HuH-7 (cell line): Measurements from ENCODE around the gene ARHGEF3.

Experiments used
- DNase-seq: peaks from one replicate; pipeline ENCODE4 v3.0.0; 2011; ENCODE audit warnings: low spot score

ARHGEF3 gene

DNA sequence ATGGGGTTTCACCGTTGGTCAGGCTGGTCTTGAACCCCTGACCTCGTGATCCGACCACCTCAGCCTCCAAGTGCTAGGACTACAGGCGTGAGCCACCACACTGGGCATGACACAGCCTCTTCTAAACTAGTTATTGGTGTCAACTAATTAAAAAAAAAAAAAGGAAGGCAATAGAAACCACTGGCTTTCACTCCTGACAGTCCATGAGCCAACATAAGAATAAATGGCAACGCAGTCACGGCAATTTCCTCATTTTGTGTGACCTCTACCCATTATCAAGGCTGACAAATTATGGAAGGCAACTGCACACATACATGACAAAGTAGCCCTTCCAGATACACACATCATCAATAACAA, 5.9 kb downstream of the ARHGEF3 start:
- DNase-seq = no peak

DNA sequence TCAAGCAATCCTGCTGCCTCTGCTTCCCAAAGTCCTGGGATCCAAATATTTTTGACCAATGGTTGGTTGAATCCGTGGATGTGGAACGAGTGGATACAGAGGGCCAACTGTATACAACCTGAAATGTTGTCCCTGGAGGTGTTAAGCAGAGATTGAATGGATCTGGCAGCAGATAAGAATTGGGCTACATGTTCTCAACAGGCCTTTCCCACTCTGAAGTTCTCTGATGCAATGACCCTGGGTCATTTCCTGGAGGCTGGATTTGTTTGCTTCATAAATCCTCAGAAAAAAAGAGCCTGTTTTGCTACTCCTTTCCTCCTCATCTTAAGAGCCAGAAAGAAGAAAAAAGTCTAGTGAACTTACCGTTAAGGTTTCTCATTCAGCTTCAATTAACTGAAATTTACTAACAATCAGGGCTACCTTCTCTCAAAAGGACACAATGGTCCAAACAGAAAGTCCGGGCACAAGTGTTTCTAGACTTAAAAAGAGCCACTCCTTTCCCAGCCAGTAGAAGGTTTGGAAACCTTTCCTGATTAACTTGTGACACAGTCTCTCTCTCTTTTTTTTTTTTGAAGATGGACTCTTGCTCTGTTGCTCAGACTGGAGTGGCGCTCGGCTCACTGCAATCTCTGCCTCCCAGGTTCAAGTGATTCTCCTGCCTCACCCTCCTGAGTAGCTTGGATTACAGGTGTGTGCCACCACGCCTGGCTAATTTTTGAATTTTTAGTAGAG, 6.5 kb downstream of the ARHGEF3 start:
- no peak for DNase-seq

DNA sequence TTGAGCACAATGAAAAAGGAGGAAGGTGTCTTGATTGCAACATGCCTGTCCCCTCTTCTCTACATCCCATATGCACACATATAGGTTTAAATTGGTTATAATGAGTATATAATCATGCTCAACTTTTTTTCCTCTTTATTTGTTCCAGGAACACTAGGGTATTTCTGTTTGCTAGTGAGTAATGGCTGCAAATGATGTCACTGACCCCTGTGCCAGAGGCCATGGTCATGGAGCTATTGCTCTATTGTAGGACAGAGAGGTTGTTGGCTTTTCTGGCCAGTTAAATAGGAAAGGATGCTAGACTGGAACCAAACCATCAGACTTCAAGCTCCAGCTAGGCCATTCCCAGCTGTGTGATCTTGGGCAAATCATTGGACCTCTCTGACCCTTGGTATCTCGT, 9.6 kb downstream of the ARHGEF3 start:
- DNase-seq = no peak

DNA sequence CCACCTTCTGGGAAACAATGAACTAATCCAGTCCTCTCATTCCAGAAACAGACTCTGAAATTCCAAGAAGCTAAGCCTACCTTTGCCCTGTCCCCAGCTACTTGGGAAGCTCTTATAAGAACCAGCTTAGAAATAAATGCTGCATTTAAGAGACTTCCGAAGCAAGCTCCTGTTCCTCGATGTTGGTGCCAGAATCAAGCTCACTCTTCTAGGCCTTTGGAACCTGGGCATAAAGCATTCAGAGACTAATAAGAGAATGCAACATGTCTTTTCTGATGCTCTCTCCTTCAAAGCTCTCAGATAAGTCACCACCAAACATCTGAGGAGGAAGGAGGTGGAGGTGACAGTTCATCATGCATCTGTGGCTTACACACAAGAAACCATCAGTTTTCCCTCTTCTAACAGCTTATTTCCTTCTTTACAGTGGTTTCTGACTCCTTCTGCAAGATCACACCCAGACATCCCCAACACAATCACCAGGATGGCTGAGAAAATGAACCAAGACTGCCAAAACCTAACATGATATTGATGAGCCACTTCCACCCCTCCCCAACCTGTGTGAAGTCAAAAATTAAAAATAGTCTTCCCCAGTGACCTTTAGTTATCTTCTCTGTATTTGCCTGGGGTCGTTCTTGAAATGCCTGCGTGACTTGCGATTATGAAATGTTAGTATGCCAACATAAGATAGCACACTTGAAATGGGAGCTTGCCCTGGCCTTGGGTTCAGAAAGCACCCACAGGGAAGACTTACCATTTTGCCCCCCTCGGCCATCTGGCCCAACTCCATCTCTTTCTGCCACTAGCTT, 11.5 kb downstream of the ARHGEF3 start:
- no peak for DNase-seq

DNA sequence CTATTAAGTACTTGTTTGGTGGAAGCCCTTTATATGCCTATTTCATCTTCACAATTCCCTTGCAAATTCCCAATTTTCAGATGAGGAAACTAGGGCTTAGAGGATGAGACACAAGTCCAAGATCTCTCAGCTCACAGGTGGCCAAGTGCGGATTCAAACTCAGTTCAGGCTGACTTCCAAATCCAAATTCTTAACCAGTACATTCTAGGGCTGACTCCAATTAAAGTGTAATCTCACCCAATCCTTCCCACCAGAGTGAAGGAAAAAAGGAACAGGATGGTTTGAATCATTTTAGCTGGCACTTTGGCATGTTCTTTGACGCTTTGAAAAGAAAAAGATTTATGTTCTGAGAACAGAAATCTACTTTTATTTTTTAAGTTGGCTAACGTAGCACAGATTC, 12.7 kb downstream of the ARHGEF3 start:
- no peak for DNase-seq

DNA sequence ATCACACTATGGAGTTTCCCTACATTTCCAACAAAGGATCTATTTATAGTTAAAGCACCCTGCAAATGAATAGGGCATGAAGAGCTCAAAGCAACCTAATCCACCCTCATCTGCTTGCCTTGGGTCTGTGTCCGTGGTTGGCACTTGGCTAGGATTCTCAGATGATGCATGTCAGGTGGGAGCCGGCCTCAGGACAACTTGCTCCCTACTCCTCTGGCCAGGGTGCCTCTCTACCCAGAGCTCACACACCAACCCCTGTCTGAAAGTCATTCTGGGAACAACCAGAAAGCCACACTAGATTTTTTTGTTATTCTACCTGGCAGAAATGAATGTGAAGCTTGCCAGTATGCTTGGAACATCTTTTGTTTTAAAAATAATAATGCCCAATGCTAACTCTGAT, 13.2 kb downstream of the ARHGEF3 start:
- no peak for DNase-seq

DNA sequence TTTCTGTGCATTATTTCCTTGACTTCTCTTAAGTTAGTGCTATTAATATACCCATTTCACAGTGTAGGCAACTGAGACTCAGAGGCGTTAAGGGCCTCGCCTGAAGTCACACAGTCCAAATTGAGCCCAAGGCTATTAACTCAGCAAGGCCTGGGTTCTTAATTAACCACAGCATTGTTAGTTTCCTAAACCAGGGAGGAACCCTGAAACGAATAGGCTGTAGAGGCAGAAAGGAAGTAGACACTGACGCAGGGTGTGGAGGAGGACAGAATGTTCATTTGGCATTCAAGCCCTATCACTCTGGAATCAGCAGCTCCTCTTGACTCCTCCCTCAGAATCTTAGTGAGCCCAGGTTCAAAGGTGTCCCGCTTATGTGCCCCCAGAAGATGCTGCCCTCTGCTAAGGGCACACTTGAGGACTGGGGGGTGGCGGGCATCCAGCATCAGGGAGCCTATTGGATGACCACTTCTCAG, 13.9 kb downstream of the ARHGEF3 start:
- DNase-seq = no peak

DNA sequence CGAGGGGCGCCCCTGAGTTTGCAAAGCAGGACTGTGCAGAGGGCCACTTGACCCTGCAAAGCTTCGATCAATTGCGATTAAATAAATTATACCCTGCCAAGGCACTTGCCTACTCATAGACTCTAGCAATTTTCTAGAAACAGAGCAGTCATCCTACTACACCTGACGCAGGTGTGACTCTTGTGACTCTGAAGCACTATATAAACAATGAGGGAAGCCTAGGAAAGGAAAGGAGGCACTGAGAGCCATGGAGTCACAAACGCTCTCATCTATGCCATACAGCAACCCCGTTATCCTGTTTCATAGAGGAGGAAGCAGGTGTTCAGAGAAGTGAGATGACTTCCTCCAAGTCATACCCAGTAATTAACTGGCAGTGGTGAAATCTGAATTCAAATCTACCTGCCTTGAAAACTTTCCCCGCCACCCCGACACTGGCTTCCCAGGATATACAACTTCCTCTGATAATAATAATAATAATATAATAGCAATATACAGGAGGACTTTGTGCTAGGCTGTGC, 14.4 kb downstream of the ARHGEF3 start:
- DNase-seq = no peak

DNA sequence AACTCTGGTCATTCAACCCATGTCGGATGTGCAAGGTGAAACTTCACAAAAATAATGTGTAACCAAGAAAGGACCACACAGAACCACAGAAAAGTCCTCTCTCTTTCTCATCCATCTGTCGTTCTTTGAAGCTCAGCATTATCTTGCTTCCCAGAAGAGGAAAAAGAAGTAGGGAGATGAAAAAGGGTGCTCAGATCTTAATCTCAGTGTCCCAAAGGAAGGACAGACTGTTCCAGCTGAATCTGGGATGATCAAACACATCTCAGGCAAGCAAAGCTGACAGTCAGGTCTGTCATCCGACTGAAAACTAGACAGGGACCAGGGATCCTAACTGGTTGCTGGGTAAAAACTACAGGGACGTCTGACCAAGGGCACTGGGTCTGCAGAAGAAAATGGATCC, 16.2 kb downstream of the ARHGEF3 start:
- DNase-seq = no peak

DNA sequence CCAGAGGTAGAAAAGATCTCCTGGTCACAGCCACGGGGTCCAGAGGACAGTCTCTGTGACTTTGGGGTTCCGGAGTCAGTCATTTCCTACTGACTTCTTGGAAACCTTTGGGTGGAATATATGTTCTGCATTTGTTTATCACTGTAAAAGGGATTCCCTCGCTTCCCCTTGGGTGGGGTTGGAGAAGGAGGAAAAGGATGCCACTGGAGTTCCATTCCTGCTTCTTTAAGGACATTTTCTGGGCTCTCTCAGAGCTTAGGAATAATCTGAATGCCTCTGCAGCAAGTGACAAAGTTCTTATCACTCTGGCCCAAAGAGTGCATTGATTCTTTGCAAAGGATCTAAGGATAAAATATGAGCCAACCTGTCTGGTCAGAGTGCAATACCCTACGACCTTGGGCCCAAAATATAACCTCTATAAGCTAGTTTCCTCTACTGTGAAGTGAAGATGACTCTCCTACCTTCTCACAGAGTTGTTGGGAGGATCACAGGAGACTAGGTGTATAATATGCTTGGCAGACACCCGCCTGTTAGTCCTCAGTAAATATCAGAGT, 17.2 kb downstream of the ARHGEF3 start:
- no peak for DNase-seq

DNA sequence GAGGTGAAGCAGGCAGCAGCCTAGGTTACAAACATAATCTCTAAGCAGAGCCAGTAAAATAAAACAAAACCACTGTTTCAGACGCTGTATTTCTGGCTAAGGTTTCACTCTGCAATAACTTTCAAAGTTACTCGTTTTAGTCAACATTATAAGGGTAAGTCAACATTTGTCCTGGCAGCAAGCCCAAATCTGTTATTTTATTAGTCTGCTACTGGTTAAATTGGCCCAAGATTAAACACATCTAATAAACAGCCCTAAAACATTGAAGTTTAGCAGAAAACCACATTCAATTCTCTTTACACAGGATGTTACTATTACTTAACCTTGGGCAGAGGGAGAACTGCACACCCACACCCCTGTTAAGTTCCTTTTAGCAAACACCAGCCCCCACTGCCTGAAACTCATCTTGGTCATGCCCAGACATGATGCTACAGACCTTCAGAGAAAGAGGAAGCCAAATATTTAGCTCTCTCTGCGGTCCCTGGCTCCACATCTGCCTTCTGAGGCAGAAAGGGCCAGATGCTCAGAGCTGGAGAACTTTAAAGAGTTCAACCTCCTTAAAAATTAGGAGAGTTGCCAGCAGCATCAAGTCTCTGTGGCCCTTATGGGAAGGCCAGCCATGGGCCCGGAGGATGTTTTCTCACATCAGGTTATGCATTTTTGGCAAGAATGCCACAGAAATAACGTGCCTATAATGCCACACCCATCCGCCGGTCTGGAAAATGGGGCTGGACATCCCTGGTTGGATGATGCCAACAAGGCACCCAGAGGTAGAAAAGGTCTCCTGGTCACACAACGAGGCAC, 17.9 kb downstream of the ARHGEF3 start:
- peak; percentile 10 for DNase-seq

DNA sequence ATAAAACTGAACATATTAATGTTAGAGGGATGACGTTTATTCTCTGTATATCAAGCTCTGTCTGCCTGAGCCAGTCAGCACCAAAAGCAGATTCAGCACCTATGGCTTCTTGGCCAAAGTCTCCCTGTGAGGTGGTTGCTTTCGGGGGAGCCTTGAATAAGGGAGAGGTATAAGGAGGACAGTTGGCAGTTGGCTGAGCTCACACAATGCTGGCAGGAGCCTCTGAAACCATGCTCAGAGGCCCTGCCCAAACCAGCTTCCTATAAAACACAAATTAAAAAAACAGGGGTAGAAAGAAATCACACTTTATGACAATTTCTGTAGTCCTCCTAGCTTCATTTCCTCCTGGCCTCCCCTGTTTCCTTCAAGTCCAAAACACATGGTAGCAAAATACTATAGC, 18.8 kb downstream of the ARHGEF3 start:
- no peak for DNase-seq

DNA sequence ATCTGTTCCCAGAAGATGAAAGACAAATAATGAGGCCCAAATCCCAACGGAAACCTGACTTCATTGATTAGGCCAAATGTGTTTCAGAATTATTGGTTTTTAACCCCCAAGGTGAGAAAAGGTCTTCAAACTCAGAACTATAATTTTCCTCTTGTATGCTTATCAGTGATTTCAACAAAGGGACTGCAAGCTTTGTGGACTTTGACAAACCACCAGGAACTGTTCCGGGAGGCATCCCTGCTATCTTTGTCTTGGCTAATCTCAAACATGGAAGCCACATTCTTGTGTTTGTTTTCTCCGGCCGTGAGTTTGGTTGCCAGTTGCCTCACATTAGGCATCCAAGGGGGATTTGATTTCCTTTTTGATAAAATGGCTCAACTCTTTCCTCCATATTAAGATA, 19.5 kb downstream of the ARHGEF3 start:
- DNase-seq = peak; percentile 22

DNA sequence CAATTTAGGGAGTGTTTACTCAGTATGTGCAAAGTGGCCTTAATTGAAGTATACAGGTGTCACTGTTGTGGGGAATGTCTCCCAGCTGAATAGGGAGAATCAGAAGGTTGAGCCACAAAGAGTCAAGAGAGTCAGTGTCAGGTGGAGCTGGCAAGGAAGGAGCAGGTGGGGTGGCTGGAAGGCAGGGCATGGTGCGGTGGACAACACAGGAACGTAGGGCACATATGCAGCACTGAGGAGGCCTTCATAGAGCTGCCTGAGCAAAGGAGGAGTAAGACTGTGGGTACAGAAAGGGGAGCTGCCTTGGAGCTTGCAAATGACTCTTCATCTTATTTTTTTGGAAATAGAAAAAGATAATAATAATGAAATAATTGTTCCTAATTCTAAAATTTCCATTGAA, 20.0 kb downstream of the ARHGEF3 start:
- DNase-seq = no peak

DNA sequence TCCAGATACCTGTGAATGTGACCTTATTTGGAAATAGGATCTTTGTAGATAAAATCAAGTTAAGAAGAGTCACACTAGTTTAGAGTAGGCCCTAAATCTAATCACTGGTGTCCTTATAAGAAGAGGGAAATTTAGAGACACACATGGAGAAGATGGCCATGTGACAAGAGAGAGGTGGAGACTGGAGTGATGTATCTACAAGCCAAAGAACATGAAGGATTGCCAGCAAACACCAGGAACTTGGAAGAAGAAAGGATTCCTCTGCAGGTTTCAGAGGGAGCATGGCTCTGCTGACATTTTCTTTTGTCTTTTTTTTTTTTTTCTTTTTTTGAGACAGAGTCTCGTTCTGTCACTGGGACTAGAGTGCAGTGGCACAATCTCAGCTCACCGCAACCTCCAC, 20.8 kb downstream of the ARHGEF3 start:
- no peak for DNase-seq

DNA sequence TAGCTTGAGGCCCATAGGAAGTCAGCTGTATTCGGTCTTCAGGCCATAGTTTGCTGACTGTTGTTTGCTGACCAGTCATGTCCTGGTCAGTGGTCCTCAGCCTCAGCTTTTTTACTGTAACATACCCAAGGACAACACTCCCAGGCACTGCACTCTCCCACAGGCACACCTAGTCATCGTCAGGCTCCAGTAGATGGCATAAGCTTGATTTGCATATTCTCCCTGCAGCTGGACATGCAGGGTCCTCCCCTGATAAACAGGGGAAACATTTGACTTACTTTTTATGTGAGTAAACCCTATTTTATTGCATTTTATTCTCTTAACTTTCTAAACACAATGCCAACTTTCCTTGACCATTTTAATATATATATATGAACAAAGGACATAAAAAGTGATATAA, 22.9 kb downstream of the ARHGEF3 start:
- no peak for DNase-seq

DNA sequence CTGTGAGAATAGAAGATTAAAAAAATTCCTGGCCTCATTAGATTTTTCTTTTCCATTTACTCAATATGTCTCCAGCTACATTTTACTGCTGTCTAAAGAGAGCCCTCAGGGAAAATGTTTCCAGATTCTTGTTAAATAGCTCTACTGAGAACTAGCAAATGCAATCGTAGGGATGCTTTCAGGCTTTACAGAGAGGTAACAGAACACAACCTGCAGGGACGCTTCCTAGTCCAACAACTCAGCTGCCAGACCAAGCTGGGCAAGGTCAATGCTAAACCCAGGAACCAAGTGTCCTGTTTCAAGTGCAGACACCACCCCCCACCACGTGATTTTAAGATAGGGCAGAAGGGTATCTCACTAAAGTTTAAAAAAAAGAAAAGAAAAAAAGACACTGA, 25.2 kb downstream of the ARHGEF3 start:
- DNase-seq = no peak

DNA sequence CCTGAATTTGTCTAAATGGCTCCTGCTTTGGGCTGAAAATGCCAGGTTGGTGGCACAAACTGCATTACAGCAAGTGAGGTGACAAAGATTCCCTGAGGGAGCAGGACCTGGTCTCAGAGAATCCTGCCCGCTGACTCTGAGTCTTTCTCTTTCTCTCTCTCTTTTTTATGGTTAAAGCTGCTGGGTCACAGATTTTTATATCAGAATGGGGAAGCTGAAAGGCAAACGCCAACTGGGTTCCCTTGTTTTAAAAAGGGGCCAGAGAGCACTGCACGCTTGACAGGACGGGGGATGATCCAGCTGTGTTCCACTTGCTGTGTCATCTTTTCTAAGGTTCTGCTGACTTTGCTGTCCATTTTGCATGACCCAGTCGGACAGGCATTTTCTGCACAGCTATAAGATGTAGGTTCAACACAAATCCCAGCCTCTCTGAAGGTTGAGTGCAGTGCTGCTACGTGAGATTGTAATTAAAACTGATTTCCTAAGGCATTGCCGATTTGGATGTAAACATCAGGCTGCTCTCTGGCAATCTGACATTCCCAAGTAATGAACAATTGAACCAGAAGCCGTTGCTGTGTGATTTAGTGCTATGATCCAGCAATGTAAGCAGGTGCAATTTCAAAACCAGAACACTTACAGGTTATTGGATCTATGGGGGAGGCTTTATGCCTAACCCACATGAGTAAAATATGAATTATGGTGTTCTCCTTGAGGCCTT, 25.8 kb downstream of the ARHGEF3 start:
- no peak for DNase-seq

DNA sequence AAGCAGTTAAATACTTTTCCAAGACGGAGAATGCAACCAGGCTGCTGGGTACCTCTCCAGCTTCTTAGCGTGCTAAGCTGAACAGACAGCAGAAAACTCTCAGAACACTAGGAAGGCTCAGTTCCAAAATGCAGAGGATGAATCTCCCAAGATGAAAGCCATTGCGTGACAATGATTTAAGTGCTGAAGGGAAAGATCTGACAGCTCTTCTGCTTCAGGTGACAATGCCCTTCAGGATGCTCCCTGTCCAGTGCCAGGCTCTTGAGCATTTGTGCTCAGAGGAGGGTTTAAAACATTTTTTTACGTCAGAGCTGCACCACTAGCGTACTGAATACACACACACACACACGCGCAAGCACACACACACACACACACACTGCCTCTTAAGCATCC, 26.3 kb downstream of the ARHGEF3 start:
- DNase-seq = no peak

DNA sequence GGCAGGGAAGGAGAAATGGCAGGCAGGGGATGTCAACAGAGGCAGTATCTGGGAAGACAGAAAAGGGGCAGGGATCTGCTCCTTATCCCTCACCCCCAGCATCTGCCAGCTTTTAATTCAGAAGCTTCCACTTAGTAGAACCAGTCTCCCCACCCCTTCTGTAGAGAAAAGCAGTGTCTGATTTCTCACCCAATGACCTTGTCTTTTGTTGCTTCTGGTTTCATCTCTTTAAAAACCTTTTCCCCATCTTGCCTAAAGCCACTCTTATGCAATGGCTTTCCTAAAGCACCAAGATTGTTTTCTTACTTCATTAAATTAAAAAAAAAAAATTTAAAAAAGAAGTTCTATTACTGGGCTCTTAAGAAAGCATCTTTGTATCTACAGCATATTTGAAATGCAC, 27.8 kb downstream of the ARHGEF3 start:
- DNase-seq = no peak
